ENCODE data around the gene SLPI. TPM values are rescaled to one million over a fixed set of nuclear protein-coding genes. Genes with fewer than 3 reads are reported as not detected.

SLPI gene
- total RNA-seq, 3 donors from 2014 or later = 0.63 to 0.95 (median 0.83) TPM

DNA sequence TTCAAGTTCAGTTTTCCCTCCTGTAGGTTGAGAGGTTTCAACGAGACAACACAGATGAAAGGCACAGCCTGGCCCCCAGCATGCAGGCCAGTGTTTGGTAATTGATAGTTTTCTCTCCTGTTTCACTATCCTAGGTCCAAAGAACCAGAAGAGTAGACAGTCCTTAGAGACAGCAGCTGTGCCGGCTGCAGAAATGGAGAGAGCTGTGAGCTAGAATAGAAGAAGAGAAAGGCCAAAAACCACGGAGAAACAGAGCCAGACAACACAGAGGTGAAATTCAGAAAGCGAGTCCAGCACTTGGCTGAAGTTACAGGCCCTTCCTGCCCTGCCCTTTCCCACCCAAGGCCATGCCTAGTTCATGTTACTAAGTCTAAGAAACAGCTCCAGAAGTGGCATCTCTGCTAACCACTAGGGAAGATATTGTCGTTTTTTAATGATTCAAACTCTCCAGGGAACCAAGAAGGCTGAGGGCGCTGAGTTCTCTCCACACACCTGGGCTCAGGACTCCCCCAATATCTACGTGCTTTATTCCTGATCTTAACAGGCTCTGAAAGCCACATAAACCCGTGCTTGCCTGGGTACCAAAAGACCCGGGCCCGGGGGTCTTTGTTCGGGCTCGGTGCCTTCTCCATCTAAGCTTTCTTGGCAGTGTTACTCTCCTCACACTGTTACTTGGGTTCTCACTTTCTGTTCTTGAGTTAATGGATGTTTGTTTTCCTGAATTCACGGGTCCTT lies 35.7 kb upstream of the SLPI start:
- H3K9me3 Mint-ChIP-seq = no peaks in the 10 kb centered on the region
- H3K27me3 Mint-ChIP-seq (ENCODE audit: low read depth) = peaks cover 30% of the 10 kb centered on the region
- H3K4me3 Mint-ChIP-seq = no peak overlapping the region
- H3K36me3 Mint-ChIP-seq (ENCODE audit: insufficient read depth) = no peaks in the 10 kb centered on the region
- H3K4me1 Mint-ChIP-seq (ENCODE audit: low read depth) = peaks cover 8% of the 10 kb centered on the region
- ATAC-seq (no peak), DNase-seq (no peak)

DNA sequence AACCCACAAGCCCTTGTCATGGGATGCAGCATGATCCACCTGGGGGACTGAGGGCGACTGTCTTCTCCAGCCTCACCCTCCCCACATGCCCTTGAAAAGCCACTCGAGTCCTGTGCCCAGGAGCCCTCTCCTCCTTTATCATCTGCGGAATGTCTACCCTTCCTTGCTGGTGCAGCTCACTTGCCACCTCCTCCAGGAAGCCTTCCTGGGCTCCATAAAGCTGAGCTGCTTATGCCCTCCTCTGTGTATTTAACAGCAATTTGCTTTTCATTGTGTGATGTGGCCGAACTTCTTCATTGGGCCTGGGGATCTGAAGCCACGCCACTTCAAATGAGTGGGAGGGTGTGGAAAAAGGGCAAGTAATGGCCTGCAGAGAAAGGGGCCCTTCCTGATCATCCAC lies 34.5 kb upstream of the SLPI start:
- DNase-seq (no peak), ATAC-seq (no peak)
- Mint-ChIP-seq H3K36me3 (ENCODE audit: insufficient read depth) (no peaks in the 10 kb centered on the region), H3K9me3 (no peaks in the 10 kb centered on the region), H3K4me1 (ENCODE audit: low read depth) (peaks cover 7% of the 10 kb centered on the region), H3K27me3 (ENCODE audit: low read depth) (peaks cover 23% of the 10 kb centered on the region), H3K4me3 (no peak overlapping the region)

DNA sequence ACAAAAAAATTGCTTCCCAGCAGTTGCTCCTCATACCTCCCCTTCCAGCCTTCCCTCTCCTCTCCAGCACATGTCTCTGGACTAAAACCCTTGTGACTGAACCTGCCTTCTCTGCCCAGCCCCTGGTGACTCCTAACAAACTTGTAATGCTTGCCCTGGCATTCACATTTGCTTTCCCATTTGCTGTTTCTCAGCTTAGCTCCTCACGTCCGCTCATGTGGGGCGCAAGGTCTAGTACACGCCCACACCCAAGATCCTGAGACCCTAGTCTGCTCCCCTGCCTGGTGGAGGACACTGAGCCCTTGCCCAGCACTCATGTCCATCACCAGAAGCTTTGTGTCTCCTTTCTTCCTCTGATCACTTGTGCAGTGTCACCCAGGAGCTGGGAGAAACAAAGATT lies 34.0 kb upstream of the SLPI start:
- Mint-ChIP-seq H3K9me3 (no peaks in the 10 kb centered on the region), H3K4me1 (ENCODE audit: low read depth) (peaks cover 6% of the 10 kb centered on the region), H3K27me3 (ENCODE audit: low read depth) (peaks cover 22% of the 10 kb centered on the region), H3K36me3 (ENCODE audit: insufficient read depth) (no peaks in the 10 kb centered on the region), H3K4me3 (no peak overlapping the region)
- DNase-seq (no peak), ATAC-seq (no peak)

DNA sequence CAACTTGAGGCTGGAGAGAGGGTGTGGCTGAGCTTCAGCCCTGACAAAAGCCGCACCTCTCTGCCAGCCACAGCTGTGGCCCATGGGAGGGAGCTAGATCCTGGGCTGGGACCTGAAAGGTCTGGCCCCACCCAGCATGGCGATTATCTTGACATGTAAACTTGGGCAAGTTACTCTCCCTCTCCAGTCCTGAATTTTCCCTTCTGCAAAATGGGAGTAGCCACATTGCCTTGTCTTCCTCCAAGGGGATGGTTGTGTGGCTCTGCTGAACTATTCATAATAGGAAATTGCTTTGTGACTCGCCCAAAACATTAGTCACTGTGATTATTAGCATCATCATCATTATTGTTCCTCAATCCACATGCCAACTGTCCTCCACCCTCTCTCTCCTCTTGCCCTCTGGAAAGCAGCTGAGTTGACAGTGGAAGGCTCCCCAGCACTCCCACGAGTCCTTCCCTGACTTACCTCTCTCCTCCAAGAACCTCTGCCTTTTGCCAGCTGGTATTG lies 29.2 kb upstream of the SLPI start:
- H3K4me3 Mint-ChIP-seq = no peak overlapping the region
- DNase-seq (no peak), ATAC-seq (peak in 1 of 2 donors; percentile 32)
- peaks cover 17% of the 10 kb centered on the region for H3K27me3 Mint-ChIP-seq (ENCODE audit: low read depth)
- H3K9me3 Mint-ChIP-seq = no peaks in the 10 kb centered on the region
- no peaks in the 10 kb centered on the region for H3K36me3 Mint-ChIP-seq (ENCODE audit: insufficient read depth)
- H3K4me1 Mint-ChIP-seq (ENCODE audit: low read depth) = no peaks in the 10 kb centered on the region

DNA sequence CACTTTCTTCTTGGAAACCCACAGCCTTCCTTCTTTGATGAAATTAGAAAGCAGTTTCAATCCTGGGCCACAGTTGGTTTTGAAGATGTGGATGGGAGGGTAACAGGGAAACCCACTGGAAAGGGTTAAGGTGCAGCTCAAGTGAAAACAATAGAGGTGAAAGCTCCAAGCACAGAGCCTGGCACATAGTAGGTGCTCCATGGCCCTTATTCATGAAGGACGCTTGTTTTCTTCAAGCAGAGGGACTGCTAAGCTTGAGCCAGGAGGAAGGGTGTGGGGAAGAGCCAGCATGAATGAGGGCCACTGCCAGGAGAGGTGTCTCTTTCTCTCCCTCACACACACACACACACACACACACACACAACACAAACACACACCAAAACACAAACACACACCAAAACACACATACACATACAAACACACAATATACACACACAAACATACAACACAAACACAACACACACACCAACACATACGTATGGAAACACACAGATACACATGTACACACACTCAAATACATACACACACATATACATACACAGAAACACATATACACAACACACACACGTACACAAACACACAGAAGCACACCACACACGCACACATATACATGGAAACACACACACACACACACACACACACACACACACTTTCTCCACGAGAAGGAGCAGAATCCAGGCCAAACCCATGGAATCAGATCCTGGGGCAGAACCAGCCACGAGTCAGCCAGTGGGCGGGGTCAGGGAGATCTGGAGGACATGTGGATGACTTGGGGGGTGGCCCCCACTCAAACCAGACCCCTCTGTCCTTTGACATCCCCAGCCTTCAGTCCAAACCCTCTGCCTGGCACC lies 28.6 kb upstream of the SLPI start:
- H3K36me3 Mint-ChIP-seq (ENCODE audit: insufficient read depth) = no peaks in the 10 kb centered on the region
- H3K9me3 Mint-ChIP-seq = no peaks in the 10 kb centered on the region
- H3K4me1 Mint-ChIP-seq (ENCODE audit: low read depth) = no peaks in the 10 kb centered on the region
- no peak for DNase-seq
- no peak overlapping the region for H3K4me3 Mint-ChIP-seq
- H3K27me3 Mint-ChIP-seq (ENCODE audit: low read depth) = peaks cover 20% of the 10 kb centered on the region
- ATAC-seq = no peak

DNA sequence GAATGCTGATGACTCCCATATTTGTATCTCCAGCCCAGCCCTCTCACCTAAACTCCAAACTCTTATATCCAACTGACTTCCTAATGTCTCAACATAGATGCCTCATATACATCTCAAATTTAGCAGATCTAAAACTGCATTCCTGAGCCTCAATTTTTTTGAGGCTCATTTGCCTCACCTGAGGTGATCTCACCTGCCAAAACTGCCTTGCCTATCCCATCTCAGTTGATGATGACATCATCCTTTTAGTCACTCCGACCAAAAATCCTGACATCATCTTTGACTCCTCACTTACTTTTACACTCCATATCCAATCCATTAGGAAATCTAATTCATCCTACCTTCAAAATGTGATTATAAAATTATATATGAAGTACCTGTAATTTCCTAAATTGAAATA lies 25.6 kb upstream of the SLPI start:
- Mint-ChIP-seq H3K9me3 (no peaks in the 10 kb centered on the region), H3K36me3 (ENCODE audit: insufficient read depth) (no peaks in the 10 kb centered on the region), H3K4me3 (no peak overlapping the region), H3K4me1 (ENCODE audit: low read depth) (no peaks in the 10 kb centered on the region), H3K27me3 (ENCODE audit: low read depth) (peaks cover 34% of the 10 kb centered on the region)
- ATAC-seq = no peak
- no peak for DNase-seq

DNA sequence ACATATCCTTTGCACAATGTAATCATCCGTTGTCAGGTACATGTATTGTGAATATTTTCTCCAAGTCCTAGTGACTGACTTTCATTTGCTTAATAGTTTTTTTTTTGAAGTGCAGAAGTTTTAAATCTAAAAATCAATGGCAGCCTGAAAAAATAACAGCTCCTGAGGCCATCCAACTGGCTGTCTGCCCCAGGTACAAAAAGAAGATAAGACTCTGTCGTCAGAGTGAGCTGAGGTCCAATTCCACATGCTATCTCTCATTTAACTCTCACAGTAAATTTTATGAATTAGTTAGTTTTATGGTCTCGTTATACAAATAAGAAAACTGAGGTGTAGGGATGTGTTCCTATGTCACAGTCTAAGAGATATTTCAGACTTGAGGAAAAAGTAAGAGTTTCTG lies 21.0 kb upstream of the SLPI start:
- no peaks in the 10 kb centered on the region for H3K36me3 Mint-ChIP-seq (ENCODE audit: insufficient read depth)
- ATAC-seq = no peak

DNA sequence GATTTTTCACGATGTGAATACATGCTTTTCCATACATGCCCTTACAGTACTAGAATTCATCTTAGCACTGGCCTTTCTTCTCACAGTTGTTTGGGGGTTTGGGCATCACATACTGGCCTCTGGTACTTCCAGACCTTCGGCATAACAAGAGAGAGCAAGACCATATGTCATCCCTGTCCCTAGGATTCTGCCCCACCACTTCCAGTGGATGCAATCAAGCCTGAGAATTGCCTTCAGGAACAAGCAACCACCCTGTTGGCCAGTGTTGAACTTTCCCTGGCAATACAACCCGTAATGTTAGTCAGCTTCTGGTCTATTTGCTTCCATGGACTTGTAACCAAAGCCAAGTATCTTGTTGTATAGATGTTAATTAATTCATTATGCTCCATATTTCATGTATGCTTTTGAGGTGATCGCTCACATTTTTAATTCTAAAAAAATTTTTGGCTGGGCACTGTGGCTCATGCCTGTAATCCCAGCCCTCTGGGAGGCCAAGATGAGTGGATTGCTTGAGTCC lies 15.4 kb upstream of the SLPI start:
- no peaks in the 10 kb centered on the region for H3K4me1 Mint-ChIP-seq (ENCODE audit: low read depth)
- no peak for DNase-seq
- no peaks in the 10 kb centered on the region for H3K36me3 Mint-ChIP-seq (ENCODE audit: insufficient read depth)
- ATAC-seq = no peak
- peaks cover 29% of the 10 kb centered on the region for H3K27me3 Mint-ChIP-seq (ENCODE audit: low read depth)
- no peak overlapping the region for H3K4me3 Mint-ChIP-seq
- no peaks in the 10 kb centered on the region for H3K9me3 Mint-ChIP-seq

More for the DNA sequence above, 21.0 kb upstream of the SLPI start:
- peaks cover 49% of the 10 kb centered on the region for H3K27me3 Mint-ChIP-seq (ENCODE audit: low read depth)
- no peaks in the 10 kb centered on the region for H3K4me1 Mint-ChIP-seq (ENCODE audit: low read depth)
- DNase-seq = no peak
- H3K9me3 Mint-ChIP-seq = no peaks in the 10 kb centered on the region
- H3K4me3 Mint-ChIP-seq = no peak overlapping the region

DNA sequence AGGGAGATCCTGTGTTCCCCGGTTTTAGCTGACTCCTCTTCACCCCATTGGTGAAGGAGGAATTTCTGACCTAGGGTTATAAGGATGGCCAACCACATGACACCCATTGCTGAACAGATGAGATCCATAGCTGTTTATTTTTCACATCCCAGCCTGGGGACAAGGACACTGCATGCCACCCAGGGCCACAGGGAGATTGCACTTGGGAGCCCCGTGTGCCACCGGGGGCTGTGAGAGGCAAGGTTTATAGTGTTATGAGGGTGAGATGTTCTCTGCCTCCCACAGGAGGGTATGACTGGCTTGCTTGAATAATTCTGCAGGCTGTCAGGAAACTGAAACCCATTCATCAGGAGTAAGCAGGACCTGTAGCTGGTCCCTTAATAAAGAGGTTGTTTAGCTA lies 14.7 kb upstream of the SLPI start:
- Mint-ChIP-seq H3K4me3 (no peak overlapping the region), H3K9me3 (no peaks in the 10 kb centered on the region), H3K36me3 (ENCODE audit: insufficient read depth) (no peaks in the 10 kb centered on the region), H3K4me1 (ENCODE audit: low read depth) (no peaks in the 10 kb centered on the region), H3K27me3 (ENCODE audit: low read depth) (peaks cover 29% of the 10 kb centered on the region)
- DNase-seq (no peak), ATAC-seq (no peak)

DNA sequence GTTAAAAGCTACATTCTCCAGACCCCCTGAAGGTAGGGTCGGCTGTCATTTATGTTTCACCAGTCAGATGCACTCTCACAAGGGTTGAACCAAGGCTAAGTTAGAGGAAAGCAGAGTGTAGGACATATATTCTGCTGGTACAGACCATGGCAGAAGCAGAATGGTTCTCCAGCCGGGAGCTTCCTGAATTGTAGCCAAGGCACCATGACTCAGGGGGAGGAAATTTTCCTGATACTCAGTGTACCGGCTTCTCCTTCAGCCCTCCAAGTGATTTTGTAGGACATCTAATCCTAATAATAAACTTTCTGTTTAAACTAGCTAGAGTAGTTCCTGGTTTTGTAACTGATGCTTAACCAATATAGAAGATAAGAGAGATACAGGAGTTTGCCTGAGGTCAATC lies 14.2 kb upstream of the SLPI start:
- Mint-ChIP-seq H3K4me3 (no peak overlapping the region), H3K9me3 (no peaks in the 10 kb centered on the region)

DNA sequence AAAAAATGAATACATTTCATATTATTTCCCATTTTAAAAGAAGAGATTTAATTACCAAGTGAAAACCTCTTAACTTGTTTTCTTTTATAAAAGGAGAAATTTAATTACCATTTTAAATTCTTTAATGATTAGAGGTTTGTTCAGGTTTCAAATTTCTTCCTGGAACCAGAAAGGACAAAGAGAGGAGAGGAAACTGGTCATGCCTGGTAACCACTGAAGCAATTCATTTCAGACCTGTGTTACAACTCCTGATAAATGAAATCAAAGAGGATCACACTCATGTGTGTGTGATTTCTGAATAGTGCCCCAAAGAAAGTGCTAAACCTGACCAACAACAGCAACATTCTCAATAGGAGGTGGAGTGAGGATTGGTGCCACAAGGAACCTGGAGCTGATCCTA lies 12.6 kb upstream of the SLPI start:
- ATAC-seq (no peak), DNase-seq (no peak)
- Mint-ChIP-seq H3K27me3 (ENCODE audit: low read depth) (peaks cover 28% of the 10 kb centered on the region), H3K4me1 (ENCODE audit: low read depth) (no peaks in the 10 kb centered on the region), H3K9me3 (no peaks in the 10 kb centered on the region), H3K4me3 (no peak overlapping the region), H3K36me3 (ENCODE audit: insufficient read depth) (no peaks in the 10 kb centered on the region)

More for the DNA sequence above, 14.2 kb upstream of the SLPI start:
- H3K36me3 Mint-ChIP-seq (ENCODE audit: insufficient read depth) = no peaks in the 10 kb centered on the region
- H3K27me3 Mint-ChIP-seq (ENCODE audit: low read depth) = peaks cover 29% of the 10 kb centered on the region
- no peak for DNase-seq
- ATAC-seq = no peak
- no peaks in the 10 kb centered on the region for H3K4me1 Mint-ChIP-seq (ENCODE audit: low read depth)

DNA sequence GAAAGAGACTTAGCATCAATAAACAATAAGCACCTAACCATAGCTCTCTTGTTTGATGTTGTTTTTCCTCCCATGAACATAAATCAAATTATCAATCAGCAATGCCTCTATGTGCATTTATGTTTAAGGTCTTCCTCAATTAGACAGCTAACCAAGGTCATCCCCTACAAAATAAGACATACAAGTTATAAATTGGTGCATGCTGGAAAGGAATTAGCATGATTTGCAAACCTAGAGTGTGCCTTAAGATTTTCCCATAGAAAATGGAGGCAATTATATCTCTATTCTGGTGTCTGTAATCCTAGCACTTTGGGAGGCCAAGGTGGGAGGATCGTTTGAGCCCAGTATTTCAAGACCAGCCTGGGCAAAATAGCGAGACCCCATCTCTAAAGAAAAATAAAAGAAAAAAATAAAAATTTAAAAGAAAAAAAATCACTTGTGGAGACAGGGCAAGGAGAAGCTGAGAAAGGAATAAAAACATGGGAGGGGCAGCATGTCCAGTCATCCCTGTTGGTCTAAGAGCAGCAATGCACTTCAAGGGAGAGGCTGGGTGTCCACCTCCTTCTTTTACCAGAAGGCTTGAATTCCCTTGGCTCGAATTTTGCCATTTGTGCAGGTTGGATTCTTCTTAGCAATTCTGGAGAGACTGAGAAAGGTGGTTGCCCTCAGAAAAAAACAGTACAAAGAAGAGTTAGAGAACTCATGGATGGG lies 9.3 kb upstream of the SLPI start:
- Mint-ChIP-seq H3K9me3 (no peaks in the 10 kb centered on the region), H3K27me3 (ENCODE audit: low read depth) (peaks cover 31% of the 10 kb centered on the region), H3K4me3 (no peak overlapping the region), H3K4me1 (ENCODE audit: low read depth) (no peaks in the 10 kb centered on the region), H3K36me3 (ENCODE audit: insufficient read depth) (no peaks in the 10 kb centered on the region)
- no peak for DNase-seq
- ATAC-seq = no peak

DNA sequence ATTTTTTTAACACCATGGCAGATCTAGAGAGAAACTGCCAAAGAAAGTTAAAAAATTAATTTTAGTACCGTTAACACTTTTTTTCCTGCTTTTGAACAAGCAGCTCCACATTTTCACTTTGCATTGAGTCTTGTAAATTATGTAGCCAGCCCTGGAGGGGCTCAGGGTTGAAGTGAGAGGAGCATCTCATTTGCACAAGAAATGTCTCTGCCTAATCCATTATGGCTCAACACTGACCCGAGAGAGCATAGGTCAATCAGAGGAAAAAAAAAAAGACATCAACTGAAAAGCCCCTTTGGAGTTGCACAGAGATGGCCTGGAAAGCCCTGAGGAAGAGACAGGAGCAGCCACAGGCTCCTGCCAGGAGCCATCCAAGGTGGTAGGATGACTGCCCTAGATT lies 4.3 kb upstream of the SLPI start:
- Mint-ChIP-seq H3K27me3 (ENCODE audit: low read depth) (peaks cover 21% of the 10 kb centered on the region), H3K4me1 (ENCODE audit: low read depth) (no peaks in the 10 kb centered on the region), H3K36me3 (ENCODE audit: insufficient read depth) (no peaks in the 10 kb centered on the region), H3K4me3 (no peak overlapping the region), H3K9me3 (no peaks in the 10 kb centered on the region)
- ATAC-seq (no peak), DNase-seq (no peak)

DNA sequence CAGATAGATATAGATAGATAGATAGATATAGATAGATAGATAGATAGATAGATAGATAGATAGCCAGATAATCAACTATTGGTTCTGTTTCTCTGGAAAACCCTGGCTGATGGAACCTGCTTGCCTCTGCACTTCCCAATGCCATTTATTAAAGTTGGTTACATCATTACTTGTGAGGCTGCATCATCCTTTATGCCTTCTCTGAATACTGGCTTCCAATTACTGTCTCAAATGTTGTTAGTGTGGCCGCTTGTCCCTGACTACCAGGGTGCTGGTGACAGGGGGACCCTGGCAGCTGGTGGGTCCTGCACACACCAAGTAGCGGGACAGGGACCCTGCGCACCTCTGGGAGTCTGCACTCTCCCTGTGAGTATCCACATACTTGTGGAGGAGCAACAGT lies 3.9 kb upstream of the SLPI start:
- ATAC-seq = no peak
- no peaks in the 10 kb centered on the region for H3K36me3 Mint-ChIP-seq (ENCODE audit: insufficient read depth)
- no peaks in the 10 kb centered on the region for H3K4me1 Mint-ChIP-seq (ENCODE audit: low read depth)
- no peaks in the 10 kb centered on the region for H3K9me3 Mint-ChIP-seq
- H3K27me3 Mint-ChIP-seq (ENCODE audit: low read depth) = peaks cover 25% of the 10 kb centered on the region
- no peak overlapping the region for H3K4me3 Mint-ChIP-seq
- DNase-seq = no peak
